Activated naive CD4-positive, alpha-beta T cell treated with anti-CD3 and anti-CD28 coated beads, Interleukin-2, amount 50 U/mL, for 24 hours (primary cell): ENCODE data around the gene GLIS2.
"Not testable (repeated sequence)": the region's sequence is repeated elsewhere in the genome, so short reads cannot be mapped to it uniquely, and the experiment has no call there.

Experiments used
- H3K27ac Mint-ChIP-seq: one replicate; pipeline ENCODE4 v1.8.0; 2021; ENCODE audit warnings: mild to moderate bottlenecking, mixed read lengths
- H3K27me3 Mint-ChIP-seq: one replicate; pipeline ENCODE4 v1.8.0; 2021; ENCODE audit warnings: mixed read lengths
- H3K36me3 Mint-ChIP-seq: one replicate; pipeline ENCODE4 v1.8.0; 2021; ENCODE audit warnings: mixed read lengths
- H3K4me1 Mint-ChIP-seq: one replicate; pipeline ENCODE4 v1.8.0; 2021; ENCODE audit warnings: mixed read lengths
- H3K4me3 Mint-ChIP-seq: one replicate; pipeline ENCODE4 v1.8.0; 2021; ENCODE audit warnings: mild to moderate bottlenecking, mixed read lengths
- H3K9me3 Mint-ChIP-seq: one replicate; pipeline ENCODE4 v1.8.0; 2021; ENCODE audit warnings: mixed read lengths

The GLIS2 gene

GRCh38 chr16:4336701-4337539 lies 21.1 kb downstream of the GLIS2 start:
- Mint-ChIP-seq H3K4me3 (no peak overlapping the region), H3K9me3 (no peaks in the 10 kb centered on the region), H3K27ac (no peak overlapping the region), H3K36me3 (no peaks in the 10 kb centered on the region), H3K27me3 (no peaks in the 10 kb centered on the region), H3K4me1 (no peaks in the 10 kb centered on the region)

GRCh38 chr16:4337540-4338088 lies 21.7 kb downstream of the GLIS2 start:
- Mint-ChIP-seq H3K9me3 (no peaks in the 10 kb centered on the region), H3K4me3 (no peak overlapping the region), H3K4me1 (no peaks in the 10 kb centered on the region), H3K27me3 (no peaks in the 10 kb centered on the region), H3K27ac (no peak overlapping the region), H3K36me3 (no peaks in the 10 kb centered on the region)

GRCh38 chr16:4338125-4338582 lies 22.3 kb downstream of the GLIS2 start:
- H3K36me3 Mint-ChIP-seq = no peaks in the 10 kb centered on the region
- H3K9me3 Mint-ChIP-seq = no peaks in the 10 kb centered on the region
- no peak overlapping the region for H3K4me3 Mint-ChIP-seq
- no peak overlapping the region for H3K27ac Mint-ChIP-seq
- H3K27me3 Mint-ChIP-seq = no peaks in the 10 kb centered on the region
- no peaks in the 10 kb centered on the region for H3K4me1 Mint-ChIP-seq

- Mint-ChIP-seq H3K36me3 (no peaks in the 10 kb centered on the region), H3K27ac (no peak overlapping the region), H3K27me3 (no peaks in the 10 kb centered on the region), H3K4me1 (peaks cover 5% of the 10 kb centered on the region), H3K9me3 (no peaks in the 10 kb centered on the region), H3K4me3 (no peak overlapping the region)
These were observed 22.9 kb downstream of the GLIS2 start for GRCh38 chr16:4338712-4339299.

- Mint-ChIP-seq H3K27ac (no peak overlapping the region), H3K4me1 (peaks cover 6% of the 10 kb centered on the region), H3K9me3 (no peaks in the 10 kb centered on the region), H3K4me3 (no peak overlapping the region), H3K27me3 (no peaks in the 10 kb centered on the region), H3K36me3 (no peaks in the 10 kb centered on the region)
These were observed 23.6 kb downstream of the GLIS2 start for GRCh38 chr16:4339455-4339854.

GRCh38 chr16:4339909-4340308 lies 24.0 kb downstream of the GLIS2 start:
- Mint-ChIP-seq H3K27ac (no peak overlapping the region), H3K9me3 (no peaks in the 10 kb centered on the region)

GRCh38 chr16:4340443-4340842 lies 24.6 kb downstream of the GLIS2 start:
- Mint-ChIP-seq H3K36me3 (no peaks in the 10 kb centered on the region), H3K27me3 (no peaks in the 10 kb centered on the region), H3K9me3 (no peaks in the 10 kb centered on the region), H3K4me1 (peaks cover 6% of the 10 kb centered on the region), H3K27ac (no peak overlapping the region), H3K4me3 (no peak overlapping the region)

More at GRCh38 chr16:4339909-4340308, 24.0 kb downstream of the GLIS2 start:
- no peaks in the 10 kb centered on the region for H3K36me3 Mint-ChIP-seq
- H3K27me3 Mint-ChIP-seq = no peaks in the 10 kb centered on the region
- no peak overlapping the region for H3K4me3 Mint-ChIP-seq
- peaks cover 6% of the 10 kb centered on the region for H3K4me1 Mint-ChIP-seq

GRCh38 chr16:4341250-4341649 lies 25.4 kb downstream of the GLIS2 start:
- Mint-ChIP-seq H3K27me3 (no peaks in the 10 kb centered on the region), H3K36me3 (no peaks in the 10 kb centered on the region), H3K27ac (no peak overlapping the region), H3K4me1 (peaks cover 11% of the 10 kb centered on the region), H3K4me3 (no peak overlapping the region), H3K9me3 (no peaks in the 10 kb centered on the region)

GRCh38 chr16:4342866-4343744 lies 27.2 kb downstream of the GLIS2 start:
- no peaks in the 10 kb centered on the region for H3K36me3 Mint-ChIP-seq
- no peaks in the 10 kb centered on the region for H3K9me3 Mint-ChIP-seq
- H3K27ac Mint-ChIP-seq = no peak overlapping the region
- no peak overlapping the region for H3K4me3 Mint-ChIP-seq
- H3K27me3 Mint-ChIP-seq = no peaks in the 10 kb centered on the region
- peaks cover 18% of the 10 kb centered on the region for H3K4me1 Mint-ChIP-seq

GRCh38 chr16:4344300-4344982 lies 28.6 kb downstream of the GLIS2 start:
- not testable (repeated sequence) for H3K27me3 Mint-ChIP-seq, H3K4me3 Mint-ChIP-seq, H3K36me3 Mint-ChIP-seq, H3K9me3 Mint-ChIP-seq
- Mint-ChIP-seq H3K4me1 (peaks cover 23% of the 10 kb centered on the region), H3K27ac (peak overlapping the region; percentile 68)

GRCh38 chr16:4344983-4345835 lies 29.3 kb downstream of the GLIS2 start:
- Mint-ChIP-seq H3K27ac (peak overlapping the region; percentile 68), H3K9me3 (no peaks in the 10 kb centered on the region), H3K36me3 (no peaks in the 10 kb centered on the region), H3K4me1 (peaks cover 23% of the 10 kb centered on the region), H3K4me3 (no peak overlapping the region), H3K27me3 (no peaks in the 10 kb centered on the region)

GRCh38 chr16:4345836-4346781 lies 30.2 kb downstream of the GLIS2 start:
- no peaks in the 10 kb centered on the region for H3K27me3 Mint-ChIP-seq
- peaks cover 23% of the 10 kb centered on the region for H3K4me1 Mint-ChIP-seq
- peak overlapping the region; percentile 8 for H3K27ac Mint-ChIP-seq
- no peak overlapping the region for H3K4me3 Mint-ChIP-seq
- no peaks in the 10 kb centered on the region for H3K9me3 Mint-ChIP-seq
- no peaks in the 10 kb centered on the region for H3K36me3 Mint-ChIP-seq

- Mint-ChIP-seq H3K36me3 (no peaks in the 10 kb centered on the region), H3K27me3 (no peaks in the 10 kb centered on the region), H3K4me3 (no peak overlapping the region), H3K9me3 (no peaks in the 10 kb centered on the region), H3K4me1 (peaks cover 30% of the 10 kb centered on the region), H3K27ac (peak overlapping the region; percentile 55)
These were observed 31.1 kb downstream of the GLIS2 start for GRCh38 chr16:4347010-4347409.
